Ovary (tissue), 3 donors: ENCODE measurements around the gene TBXAS1.
"Not testable (repeated sequence)": the region's sequence is repeated elsewhere in the genome, so short reads cannot be mapped to it uniquely, and the experiment has no call there.

Source experiments
- EP300 ChIP-seq: sonication (generic); formaldehyde crosslinking; IDR thresholded peaks from one replicate; pipeline ENCODE4 v1.6.1; 2017; ENCODE audit warnings: antibody characterized with exemption
- POLR2A ChIP-seq: fragments of 450-650 bp; IDR thresholded peaks from one replicate; pipeline ENCODE4 v1.6.1; 2017; ENCODE audit warnings: antibody characterized with exemption, mild to moderate bottlenecking, moderate library complexity
- TF ChIP-seq, protein P1 (sequence below), 3 donors: fragments of 450-650 bp in 2 of 3; fragments of 200-600 bp in 1 of 3; IDR thresholded peaks; one replicate each; pipeline versions ENCODE4 v1.5.1 to v1.8.0; 2016 to 2022; ENCODE audit warnings: antibody characterized with exemption in 3 of 3, mild to moderate bottlenecking in 1 of 3
- donor health status: DM: no; HTN: no; CAD: no.

DNA sequence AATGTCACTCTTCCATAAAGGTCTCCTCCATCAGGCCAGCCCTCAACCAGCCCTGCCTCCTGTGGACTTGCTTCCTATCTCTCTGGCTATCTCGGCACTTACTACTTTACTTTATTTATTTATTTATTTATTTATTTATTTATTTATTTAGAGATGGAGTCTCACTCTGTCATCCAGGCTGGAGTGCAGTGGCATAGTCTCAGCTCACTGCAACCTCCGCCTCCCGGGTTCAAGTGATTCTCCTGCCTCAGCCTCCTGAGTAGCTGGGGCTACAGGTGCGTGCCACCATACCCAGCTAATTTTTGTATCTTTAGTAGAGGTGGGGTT is 14.1 kb downstream of the TBXAS1 start:
- TF ChIP-seq, protein P1, sequence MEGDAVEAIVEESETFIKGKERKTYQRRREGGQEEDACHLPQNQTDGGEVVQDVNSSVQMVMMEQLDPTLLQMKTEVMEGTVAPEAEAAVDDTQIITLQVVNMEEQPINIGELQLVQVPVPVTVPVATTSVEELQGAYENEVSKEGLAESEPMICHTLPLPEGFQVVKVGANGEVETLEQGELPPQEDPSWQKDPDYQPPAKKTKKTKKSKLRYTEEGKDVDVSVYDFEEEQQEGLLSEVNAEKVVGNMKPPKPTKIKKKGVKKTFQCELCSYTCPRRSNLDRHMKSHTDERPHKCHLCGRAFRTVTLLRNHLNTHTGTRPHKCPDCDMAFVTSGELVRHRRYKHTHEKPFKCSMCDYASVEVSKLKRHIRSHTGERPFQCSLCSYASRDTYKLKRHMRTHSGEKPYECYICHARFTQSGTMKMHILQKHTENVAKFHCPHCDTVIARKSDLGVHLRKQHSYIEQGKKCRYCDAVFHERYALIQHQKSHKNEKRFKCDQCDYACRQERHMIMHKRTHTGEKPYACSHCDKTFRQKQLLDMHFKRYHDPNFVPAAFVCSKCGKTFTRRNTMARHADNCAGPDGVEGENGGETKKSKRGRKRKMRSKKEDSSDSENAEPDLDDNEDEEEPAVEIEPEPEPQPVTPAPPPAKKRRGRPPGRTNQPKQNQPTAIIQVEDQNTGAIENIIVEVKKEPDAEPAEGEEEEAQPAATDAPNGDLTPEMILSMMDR (IDR thresholded peaks at IDR 0.05): not testable (repeated sequence)
- not testable (repeated sequence) for TF ChIP-seq POLR2A, EP300
